CD4-positive, alpha-beta T cell treated with Interleukin-6 at 100 ng/mL for 8 hours (primary cell): ENCODE results near the gene FGD1.
"Not testable (repeated sequence)": the region's sequence is repeated elsewhere in the genome, so short reads cannot be mapped to it uniquely, and the experiment has no call there.

ENCODE experiments used
- DNase-seq: peaks from one replicate; pipeline ENCODE4 v3.0.0-alpha.2; 2020; ENCODE audit warnings: mixed read lengths, low spot score

FGD1 gene

DNA sequence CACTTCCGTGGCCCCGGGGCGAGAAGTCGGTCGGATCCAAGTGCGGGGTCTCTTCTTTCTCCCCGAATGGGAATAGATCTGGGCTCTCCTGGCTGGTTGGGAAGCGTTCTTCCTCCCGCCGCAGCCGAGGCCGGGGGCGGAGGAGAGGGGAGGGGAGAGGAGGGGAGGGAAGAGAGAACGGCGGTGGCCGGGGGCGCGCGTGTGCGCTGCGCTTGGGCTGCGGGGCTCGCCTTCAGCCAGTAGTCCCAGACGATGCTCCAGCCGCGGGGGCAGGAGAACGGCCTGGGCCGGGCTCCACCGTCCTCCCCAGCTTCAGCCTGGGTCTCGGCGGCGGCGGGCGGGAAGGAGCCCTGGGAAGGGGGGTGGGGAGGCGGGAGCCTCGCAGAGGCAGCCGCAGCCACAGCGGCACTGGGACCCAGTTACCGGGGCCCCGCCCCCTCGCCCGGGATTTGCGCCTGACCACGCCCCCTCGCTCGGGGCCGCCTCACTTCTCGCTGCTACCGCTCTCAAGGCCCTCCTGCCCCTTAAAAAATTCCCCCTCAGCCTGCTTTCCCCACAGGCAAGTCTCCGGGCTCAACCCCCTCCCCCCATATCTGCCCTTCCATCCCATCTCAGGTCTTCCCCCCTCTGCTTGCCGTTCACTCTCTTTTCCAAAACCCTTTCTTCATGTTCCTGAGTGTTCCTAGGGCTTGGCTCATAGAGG lies at the start of gene FGD1:
Gene FGD1 (minus strand): TSS at position 421 of the 703 bp plus-strand sequence. CDS start 802 bp downstream, outside the sequence.
- peak; percentile 17 for DNase-seq

DNA sequence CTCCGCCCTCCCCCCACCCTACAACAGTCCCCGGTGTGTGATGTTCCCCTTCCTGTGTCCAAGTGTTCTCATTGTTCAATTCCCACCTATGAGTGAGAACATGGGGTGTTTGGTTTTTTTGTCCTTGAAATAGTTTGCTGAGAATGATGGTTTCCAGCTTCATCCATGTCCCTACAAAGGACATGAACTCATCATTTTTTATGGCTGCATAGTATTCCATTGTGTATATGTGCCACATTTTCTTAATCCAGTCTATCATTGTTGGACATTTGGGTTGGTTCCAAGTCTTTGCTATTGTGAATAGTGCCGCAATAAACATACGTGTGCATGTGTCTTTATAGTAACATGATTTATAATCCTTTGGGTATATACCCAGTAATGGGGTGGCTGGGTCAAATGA lies 46.2 kb upstream of the FGD1 start:
- not testable (repeated sequence) for DNase-seq

DNA sequence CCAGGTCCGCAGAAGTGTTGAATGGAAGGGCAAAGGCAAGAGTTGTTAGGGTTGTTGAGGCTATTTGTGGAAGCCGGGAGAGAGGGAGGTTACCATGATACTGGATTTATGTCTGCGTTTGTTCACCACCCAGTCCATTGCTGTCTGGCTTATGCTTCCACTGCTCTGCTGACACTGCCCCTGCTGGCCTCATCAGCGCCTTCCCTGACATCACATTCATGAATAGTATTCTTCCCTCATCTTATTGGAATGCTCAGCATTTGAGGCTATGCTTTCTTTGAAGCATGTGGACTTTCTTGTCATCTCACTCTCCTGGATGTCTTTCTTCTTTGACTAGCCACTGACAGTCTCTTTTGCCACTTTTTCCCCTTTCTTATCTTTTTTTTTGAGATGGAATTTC lies 44.3 kb upstream of the FGD1 start:
- DNase-seq: no peak

- no peak for DNase-seq
Measured at GRCh38 chrX:54534271-54534670, 38.2 kb upstream of the FGD1 start.

DNA sequence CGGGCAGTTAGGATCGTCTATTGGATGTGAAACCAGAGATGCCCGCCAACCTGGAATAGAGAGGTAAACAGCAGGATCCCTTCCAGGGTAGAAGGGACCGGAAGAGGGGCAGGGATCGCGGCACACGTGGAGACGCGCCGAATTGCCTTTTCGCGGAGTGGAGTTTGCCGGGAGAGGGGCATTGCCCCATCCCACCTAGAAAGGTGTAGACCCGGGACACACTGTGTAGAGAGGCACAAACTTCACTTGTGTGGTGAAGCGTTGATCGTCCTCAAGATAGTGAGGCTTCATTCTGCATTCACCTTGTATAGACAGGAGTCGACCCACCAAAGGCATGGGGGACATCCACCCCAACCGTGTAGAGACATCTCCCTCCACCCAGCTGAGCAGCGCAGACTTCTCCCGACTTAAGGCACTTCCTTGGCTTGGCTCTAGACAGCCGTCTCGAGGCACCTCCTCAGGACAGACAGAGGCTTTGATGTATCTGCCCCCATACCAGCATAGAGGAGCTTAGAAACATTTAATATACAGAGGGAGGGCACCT lies 34.4 kb upstream of the FGD1 start:
- DNase-seq: no peak

- peak; percentile 88 for DNase-seq
Measured at GRCh38 chrX:54529552-54530356, 33.7 kb upstream of the FGD1 start, which contains the start of gene GNL3L. Gene GNL3L (plus strand): TSS chrX:54530219. CDS start chrX:54532567, 2,348 bp downstream.

DNA sequence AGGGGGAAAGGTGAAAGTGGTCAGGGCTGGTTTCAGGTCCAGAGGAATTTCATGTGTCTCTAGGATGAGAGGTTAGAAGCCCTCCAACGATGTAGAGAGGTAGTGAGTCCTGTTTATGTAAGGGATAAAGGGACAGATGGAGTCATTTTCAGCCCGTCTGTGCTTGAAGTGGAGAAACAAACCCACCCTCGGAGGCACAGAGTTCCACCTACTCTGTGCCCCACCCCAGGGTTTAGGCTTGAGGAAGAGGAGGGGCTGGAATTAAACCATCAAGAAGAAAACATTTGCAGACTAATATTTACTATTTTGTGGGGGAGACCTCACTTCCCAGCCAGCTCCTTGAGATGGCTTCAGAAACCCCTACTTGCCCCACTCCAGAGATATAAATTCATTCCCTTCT lies 33.1 kb upstream of the FGD1 start:
- no peak for DNase-seq

DNA sequence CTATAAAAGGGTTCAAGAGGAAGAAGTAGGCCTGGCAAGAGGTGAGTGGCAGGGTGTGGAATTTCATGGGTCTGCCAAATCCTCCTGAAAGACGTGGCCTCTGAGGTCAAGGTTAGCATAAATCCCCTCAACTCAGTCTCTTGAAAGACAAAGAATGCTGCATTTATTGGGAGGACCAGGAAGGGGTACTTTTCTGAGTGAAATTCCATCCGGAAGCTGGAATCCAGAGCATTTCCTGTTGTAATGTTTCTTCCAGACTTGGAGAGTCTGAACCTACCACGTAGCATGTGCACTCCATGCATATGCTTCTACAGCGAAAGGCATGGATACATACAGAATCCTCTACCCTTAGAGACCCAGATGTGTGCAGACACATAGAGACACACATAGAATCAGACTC lies 13.4 kb upstream of the FGD1 start:
- no peak for DNase-seq

- DNase-seq: no peak
Measured at GRCh38 chrX:54496936-54497335, 902 bp upstream of the FGD1 start.

DNA sequence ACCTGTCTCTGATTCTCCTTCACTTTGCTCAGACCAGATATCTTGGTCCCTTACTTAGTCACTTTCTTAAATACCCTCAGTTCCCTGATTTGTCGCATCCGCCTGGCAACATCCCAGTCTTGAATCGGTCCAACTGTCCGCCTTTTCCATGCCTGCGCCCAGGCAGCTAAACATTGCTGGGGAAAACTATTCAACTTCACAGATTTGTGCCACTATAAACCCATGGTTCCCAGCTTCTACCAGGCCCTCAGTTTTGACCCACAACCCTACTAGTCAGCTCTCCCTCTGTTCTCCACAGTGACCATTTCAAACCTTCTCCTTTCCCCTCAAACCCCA lies 451 bp upstream of the FGD1 start:
- DNase-seq: no peak

GRCh38 chrX:54494989-54495813 lies 833 bp downstream of the FGD1 start:
- DNase-seq: no peak

DNA sequence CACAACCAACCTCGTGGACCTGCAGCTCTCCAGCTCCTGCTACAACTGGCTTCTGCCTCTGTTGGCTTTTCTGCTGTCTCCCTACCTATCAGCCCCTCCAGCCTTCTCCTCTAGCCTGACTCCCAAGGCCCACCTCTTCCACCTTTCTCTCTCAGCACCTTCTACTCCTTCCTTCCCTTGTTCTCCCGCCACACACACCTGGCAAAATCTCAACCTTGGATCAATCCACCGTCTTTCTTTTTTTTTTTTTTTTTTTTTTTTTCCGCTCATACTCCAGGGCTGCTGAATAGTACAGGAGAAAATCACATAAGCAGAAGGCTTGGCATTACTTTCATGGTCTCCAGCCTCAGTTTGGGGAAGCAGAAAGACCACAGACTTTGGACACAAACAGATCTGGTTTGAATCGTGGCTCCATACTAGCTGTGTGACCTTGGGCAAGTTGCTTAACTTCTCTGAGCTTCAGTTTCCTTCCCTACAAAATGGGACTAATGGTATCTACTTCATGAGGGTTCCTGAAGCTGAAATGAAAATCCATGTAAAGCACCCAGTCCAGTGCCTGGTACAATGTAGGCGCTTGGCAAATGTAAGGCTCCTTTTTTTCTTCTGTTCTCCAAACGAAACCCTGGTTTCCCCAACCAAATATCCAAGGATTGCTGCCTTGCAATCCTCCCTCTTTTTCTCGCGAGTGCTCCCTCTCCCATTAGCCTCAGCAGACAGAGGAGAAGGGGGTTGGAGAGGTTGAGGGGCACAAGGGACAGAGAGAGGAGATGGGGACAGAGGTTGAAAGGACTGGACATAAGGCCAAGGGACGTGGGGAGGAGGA lies 1.7 kb downstream of the FGD1 start:
- DNase-seq: no peak

GRCh38 chrX:54492340-54492739 lies 3.7 kb downstream of the FGD1 start:
- DNase-seq: no peak

DNA sequence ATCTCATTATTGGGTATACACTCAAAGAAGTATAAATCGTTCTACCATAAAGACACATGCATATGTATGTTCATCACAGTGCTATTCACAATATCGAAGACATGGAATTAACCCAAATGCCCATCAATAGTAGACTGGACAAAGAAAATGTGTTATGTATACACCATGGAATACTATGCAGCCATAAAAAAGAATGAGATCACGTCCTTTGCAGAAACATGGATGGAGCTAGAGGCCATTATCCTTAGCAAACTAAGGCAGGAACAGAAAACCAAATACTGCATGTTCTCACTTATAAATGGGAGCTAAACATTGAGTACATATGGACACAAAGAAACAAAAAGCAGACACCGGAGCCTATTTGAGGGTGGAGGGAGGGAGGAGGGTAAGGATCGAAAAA lies 6.2 kb downstream of the FGD1 start:
- not testable (repeated sequence) for DNase-seq

GRCh38 chrX:54484666-54485065 lies 11.4 kb downstream of the FGD1 start:
- no peak for DNase-seq

- DNase-seq: no peak
Measured at GRCh38 chrX:54483946-54484345, 12.1 kb downstream of the FGD1 start.

- DNase-seq: no peak
Measured at GRCh38 chrX:54482839-54483593, 13.0 kb downstream of the FGD1 start.

DNA sequence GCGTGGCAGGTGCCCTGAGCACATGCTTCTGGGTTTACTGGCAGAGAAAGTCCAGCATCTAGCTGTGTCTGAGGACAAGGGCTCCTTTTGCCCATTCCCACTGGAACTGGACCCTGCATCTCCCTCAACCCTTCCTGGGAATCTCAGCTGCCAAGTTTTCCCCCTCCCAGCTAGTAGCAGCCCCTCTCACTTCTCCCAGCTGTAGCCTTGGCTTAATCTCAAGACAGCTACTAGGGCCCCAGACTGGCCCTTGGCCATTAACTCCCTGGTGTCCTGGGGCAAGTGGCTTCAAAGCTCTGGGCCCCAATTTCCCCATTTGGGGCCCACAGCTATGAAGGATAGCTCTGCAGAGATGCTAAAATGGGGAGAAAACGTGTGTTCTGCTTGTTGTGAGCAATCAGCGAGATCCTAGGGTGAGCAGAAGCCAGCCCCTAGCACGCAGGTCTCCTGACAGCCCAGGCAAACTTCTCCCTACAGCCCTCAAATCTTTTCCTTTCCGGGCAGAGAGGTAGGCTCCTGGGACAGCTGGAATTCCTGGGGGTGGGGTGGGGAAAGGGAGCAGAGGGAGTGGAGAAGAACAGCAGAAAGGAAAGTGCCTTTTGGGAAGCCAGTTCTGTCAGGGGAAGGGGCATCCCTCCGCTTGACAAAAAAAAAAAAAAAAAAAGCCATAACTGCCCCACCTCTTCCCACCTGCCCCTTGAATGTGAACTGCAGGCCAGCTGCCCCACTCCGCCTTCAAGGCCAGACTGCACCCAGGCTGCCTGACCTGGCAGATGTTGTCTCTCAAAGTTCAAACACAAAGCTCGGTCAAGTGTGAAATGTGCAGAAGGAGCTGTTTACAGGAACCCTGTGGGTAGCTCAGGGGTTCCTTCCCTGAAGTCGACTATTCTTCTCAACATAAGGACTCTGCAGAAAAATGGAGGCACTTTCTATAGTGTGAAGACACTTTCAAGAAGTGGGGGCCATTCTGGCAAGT lies 16.6 kb downstream of the FGD1 start:
- no peak for DNase-seq
